ENCODE data around the gene EPO. TPM values are rescaled to one million over a fixed set of nuclear protein-coding genes. Genes with fewer than 3 reads are reported as not detected.

Gene EPO
- total RNA-seq, 1 experiment from 2014 or later: 0.30 TPM

DNA sequence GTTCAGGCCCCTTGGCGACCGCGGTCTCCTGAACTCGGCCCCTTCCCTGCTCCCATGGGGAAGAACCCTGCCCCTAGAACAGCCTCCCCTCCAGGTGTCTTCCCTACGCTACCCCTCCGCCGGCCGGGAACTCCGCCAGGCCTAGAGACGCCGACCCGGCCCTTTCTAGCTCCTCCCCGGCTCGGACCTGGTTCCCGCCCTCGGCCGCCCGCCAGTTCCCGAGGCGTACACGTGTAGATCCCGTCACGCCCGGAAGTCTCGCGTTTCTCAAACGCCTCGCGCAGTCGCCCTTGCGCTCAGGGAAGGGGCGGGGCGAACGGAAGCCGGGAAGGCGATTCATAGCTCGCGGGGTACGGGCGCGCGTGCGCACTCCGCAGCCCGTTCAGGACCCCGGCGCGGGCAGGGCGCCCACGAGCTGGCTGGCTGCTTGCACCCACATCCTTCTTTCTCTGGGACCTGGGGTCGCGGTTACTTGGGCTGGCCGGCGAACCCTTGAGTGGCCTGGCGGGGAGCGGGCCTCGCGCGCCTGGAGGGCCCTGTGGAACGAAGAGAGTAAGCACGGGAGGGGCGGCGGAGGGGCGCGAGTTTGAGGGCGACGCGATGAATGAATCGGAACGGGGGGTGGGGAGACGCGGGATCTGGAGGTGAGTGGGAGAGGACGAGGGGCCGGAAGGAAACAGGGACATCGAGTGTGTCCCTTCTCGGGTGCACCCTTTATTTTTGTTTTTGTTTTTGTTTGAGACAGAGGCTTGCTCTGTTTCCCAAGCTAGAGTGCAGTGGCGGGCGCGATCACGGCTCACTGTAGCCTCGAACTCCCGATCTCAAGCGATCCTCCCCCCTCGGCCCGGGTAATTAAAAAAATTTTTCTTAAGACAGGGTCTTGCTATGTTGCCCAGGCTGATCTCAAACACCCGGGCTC, 14.3 kb upstream of the EPO start, which contains the start of gene POP7:
TSS of gene POP7 (plus strand) at position 369 of the 919 bp plus-strand sequence. CDS start 710 bp downstream, outside the sequence.
- peak within 1 kb of the TSS; percentile 99 for H3K9ac ChIP-seq (ENCODE audit: low read length)
- intact Hi-C loops (cut with micrococcal nuclease): loop anchor here (1.0 to 5.0 kb wide), 4 partner anchors 33 to 371 kb away; partner anchors contain the start of genes EPHB4, GNB2 and SLC12A9
- H3K4me1 ChIP-seq (ENCODE audit: control insufficient read depth in 1 of 2, insufficient read depth in 2 of 2, low read length in 2 of 2): peaks cover 8 to 20% of the 10 kb centered on the region in 2 experiments; a peak in 3 of 4 replicates
- no peaks in the 10 kb centered on the region for H3K9me2 ChIP-seq (ENCODE audit: insufficient read depth)
- ChIA-PET CTCF (interaction anchor here (0.6 to 2.5 kb wide), 35 partner anchors 9 to 577 kb away, joined by 3 to 52 read pairs (median 6); partner anchors contain the start of genes EPHB4, FBXO24, GIGYF1 and LRCH4), POLR2A (interaction anchor here (0.5 to 1.9 kb wide), 22 partner anchors 8 to 703 kb away, joined by 3 to 17 read pairs (median 4); partner anchors contain the start of genes EPHB4, FBXO24, GIGYF1 and GNB2), RAD21 (ENCODE audit: low non-redundant PET in 1 of 2, low total read pairs in 2 of 2, uncharacterized antibody in 2 of 2, unreplicated experiment in 2 of 2) (interaction anchor here (0.5 to 2.2 kb wide), 12 partner anchors 19 to 379 kb away, joined by 3 to 12 read pairs (median 4); partner anchors contain the start of genes SLC12A9 (in 2 of the 2) and EPHB4 (in 1 of the 2))
- BruUV-seq (replicated peaks): TSS peak; percentile 93
- H3K4me2 ChIP-seq (ENCODE audit: low read length): peak within 1 kb of the TSS; percentile 91
- peak within 1 kb of the TSS; percentile 76 to 97 for H3K4me3 ChIP-seq (replicated peaks in 1 of 2; ENCODE audit: low read depth in 1 of 2, low read length in 2 of 2)
- ATAC-seq (peak; percentile 91), DNase-seq (ENCODE audit: low read depth, low spot score) (peak; percentile 95)
- H2AFZ ChIP-seq (ENCODE audit: low read depth, low read length, poor library complexity, severe bottlenecking): no peak within 1 kb of the TSS
- no peaks in the 10 kb centered on the region for H3K27me3 ChIP-seq (ENCODE audit: insufficient read depth, low read length)
- H3K36me3 ChIP-seq (ENCODE audit: control insufficient read depth in 1 of 2, insufficient read depth in 2 of 2, low read length in 2 of 2): peaks cover 4 to 12% of the 10 kb centered on the region in 2 experiments; a peak in 3 of 4 replicates
- peaks cover 5% of the 10 kb centered on the region; the same call in 1 of the 2 replicates for H4K20me1 ChIP-seq (ENCODE audit: insufficient read depth)
- peaks cover 26% of the 10 kb centered on the region for H3K79me2 ChIP-seq (ENCODE audit: insufficient read depth, low read length)
- peak within 1 kb of the TSS; percentile 95 for H3K27ac ChIP-seq (ENCODE audit: low read depth, low read length)
- no peaks in the 10 kb centered on the region for H3K9me3 ChIP-seq (ENCODE audit: control insufficient read depth in 1 of 2, insufficient read depth in 1 of 2, low read depth in 1 of 2, low read length in 2 of 2)
- TF ChIP-seq CEBPB (IDR thresholded peaks at IDR 0.05; ENCODE audit: low read depth) (no peak), FOSL1 (IDR thresholded peaks at IDR 0.05; ENCODE audit: low read depth) (no peak), SP1 (IDR thresholded peaks at IDR 0.05; ENCODE audit: low read depth) (peak; percentile 86), SIN3A (IDR thresholded peaks at IDR 0.05; ENCODE audit: low read depth) (peak; percentile 54; the same call in 1 of the 2 replicates), YY1 (IDR thresholded peaks at IDR 0.05; ENCODE audit: extremely low read depth, insufficient replicate concordance, low read depth, low read length) (peak; percentile 76), SRF (IDR thresholded peaks at IDR 0.05; ENCODE audit: low read depth) (no peak), EZH2phosphoT487 (IDR thresholded peaks at IDR 0.05; ENCODE audit: borderline replicate concordance) (no peak), TCF7L2 (IDR thresholded peaks at IDR 0.05; ENCODE audit: borderline replicate concordance, extremely low read depth, insufficient read depth, insufficient read length) (no peak), RAD21 (IDR thresholded peaks at IDR 0.05; ENCODE audit: low read depth) (no peak), ZFX (IDR thresholded peaks at IDR 0.05) (peak; percentile 63), EGR1 (IDR thresholded peaks at IDR 0.05; ENCODE audit: low read depth) (no peak), ZNF274 (IDR thresholded peaks at IDR 0.05; ENCODE audit: low read depth, low read length) (no peak), CBX3 (IDR thresholded peaks at IDR 0.05; ENCODE audit: low read depth) (no peak), POLR2AphosphoS5 (IDR thresholded peaks at IDR 0.05; ENCODE audit: low read depth, low read length) (peak; percentile 82), JUND (IDR thresholded peaks at IDR 0.05) (no peak), EZH2 (IDR thresholded peaks at IDR 0.05) (no peak)
- TF ChIP-seq, protein P1, sequence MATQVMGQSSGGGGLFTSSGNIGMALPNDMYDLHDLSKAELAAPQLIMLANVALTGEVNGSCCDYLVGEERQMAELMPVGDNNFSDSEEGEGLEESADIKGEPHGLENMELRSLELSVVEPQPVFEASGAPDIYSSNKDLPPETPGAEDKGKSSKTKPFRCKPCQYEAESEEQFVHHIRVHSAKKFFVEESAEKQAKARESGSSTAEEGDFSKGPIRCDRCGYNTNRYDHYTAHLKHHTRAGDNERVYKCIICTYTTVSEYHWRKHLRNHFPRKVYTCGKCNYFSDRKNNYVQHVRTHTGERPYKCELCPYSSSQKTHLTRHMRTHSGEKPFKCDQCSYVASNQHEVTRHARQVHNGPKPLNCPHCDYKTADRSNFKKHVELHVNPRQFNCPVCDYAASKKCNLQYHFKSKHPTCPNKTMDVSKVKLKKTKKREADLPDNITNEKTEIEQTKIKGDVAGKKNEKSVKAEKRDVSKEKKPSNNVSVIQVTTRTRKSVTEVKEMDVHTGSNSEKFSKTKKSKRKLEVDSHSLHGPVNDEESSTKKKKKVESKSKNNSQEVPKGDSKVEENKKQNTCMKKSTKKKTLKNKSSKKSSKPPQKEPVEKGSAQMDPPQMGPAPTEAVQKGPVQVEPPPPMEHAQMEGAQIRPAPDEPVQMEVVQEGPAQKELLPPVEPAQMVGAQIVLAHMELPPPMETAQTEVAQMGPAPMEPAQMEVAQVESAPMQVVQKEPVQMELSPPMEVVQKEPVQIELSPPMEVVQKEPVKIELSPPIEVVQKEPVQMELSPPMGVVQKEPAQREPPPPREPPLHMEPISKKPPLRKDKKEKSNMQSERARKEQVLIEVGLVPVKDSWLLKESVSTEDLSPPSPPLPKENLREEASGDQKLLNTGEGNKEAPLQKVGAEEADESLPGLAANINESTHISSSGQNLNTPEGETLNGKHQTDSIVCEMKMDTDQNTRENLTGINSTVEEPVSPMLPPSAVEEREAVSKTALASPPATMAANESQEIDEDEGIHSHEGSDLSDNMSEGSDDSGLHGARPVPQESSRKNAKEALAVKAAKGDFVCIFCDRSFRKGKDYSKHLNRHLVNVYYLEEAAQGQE (IDR thresholded peaks at IDR 0.05; ENCODE audit: low read depth): no peak
- TF ChIP-seq, protein P2, sequence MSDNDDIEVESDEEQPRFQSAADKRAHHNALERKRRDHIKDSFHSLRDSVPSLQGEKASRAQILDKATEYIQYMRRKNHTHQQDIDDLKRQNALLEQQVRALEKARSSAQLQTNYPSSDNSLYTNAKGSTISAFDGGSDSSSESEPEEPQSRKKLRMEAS (IDR thresholded peaks at IDR 0.05): peak; percentile 97
- TF ChIP-seq, protein P3, sequence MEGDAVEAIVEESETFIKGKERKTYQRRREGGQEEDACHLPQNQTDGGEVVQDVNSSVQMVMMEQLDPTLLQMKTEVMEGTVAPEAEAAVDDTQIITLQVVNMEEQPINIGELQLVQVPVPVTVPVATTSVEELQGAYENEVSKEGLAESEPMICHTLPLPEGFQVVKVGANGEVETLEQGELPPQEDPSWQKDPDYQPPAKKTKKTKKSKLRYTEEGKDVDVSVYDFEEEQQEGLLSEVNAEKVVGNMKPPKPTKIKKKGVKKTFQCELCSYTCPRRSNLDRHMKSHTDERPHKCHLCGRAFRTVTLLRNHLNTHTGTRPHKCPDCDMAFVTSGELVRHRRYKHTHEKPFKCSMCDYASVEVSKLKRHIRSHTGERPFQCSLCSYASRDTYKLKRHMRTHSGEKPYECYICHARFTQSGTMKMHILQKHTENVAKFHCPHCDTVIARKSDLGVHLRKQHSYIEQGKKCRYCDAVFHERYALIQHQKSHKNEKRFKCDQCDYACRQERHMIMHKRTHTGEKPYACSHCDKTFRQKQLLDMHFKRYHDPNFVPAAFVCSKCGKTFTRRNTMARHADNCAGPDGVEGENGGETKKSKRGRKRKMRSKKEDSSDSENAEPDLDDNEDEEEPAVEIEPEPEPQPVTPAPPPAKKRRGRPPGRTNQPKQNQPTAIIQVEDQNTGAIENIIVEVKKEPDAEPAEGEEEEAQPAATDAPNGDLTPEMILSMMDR (IDR thresholded peaks at IDR 0.05 in 2 of 3, conservative IDR thresholded peaks at IDR 0.05 in 1 of 3; ENCODE audit: borderline replicate concordance in 1 of 3, insufficient read depth in 1 of 3, low read depth in 2 of 3, low read length in 2 of 3): no peak
